ENCODE data around the gene LEMD1.
"Not testable (repeated sequence)": the region's sequence is repeated elsewhere in the genome, so short reads cannot be mapped to it uniquely, and the experiment has no call there.

LEMD1 gene

GRCh38 chr1:205382990-205383389 lies 38.9 kb downstream of the LEMD1 start:
- not testable (repeated sequence) for H3K4me3 ChIP-seq (ENCODE audit: low read length); H3K4me1 ChIP-seq (ENCODE audit: control insufficient read depth, insufficient read depth, low read length); H3K27me3 ChIP-seq (ENCODE audit: control insufficient read depth, insufficient read depth, low read length); H3K9ac ChIP-seq (ENCODE audit: low read length); H3K36me3 ChIP-seq (ENCODE audit: control insufficient read depth, insufficient read depth, low read length); H3K9me3 ChIP-seq (ENCODE audit: control insufficient read depth, low read length)

- H3K36me3 ChIP-seq (ENCODE audit: control insufficient read depth, insufficient read depth, low read length), result no peaks in the 10 kb centered on the region
- H3K27me3 ChIP-seq (ENCODE audit: control insufficient read depth, insufficient read depth, low read length), result no peaks in the 10 kb centered on the region
- H3K9ac ChIP-seq (ENCODE audit: low read length), result no peak overlapping the region
- H3K4me1 ChIP-seq (ENCODE audit: control insufficient read depth, insufficient read depth, low read length), result no peaks in the 10 kb centered on the region
- H3K9me3 ChIP-seq (ENCODE audit: control insufficient read depth, low read length), result no peaks in the 10 kb centered on the region
- no peak overlapping the region for H3K4me3 ChIP-seq (ENCODE audit: low read length)
Observed at GRCh38 chr1:205382561-205382960, 39.3 kb downstream of the LEMD1 start.

- Histone ChIP-seq H3K4me3 (ENCODE audit: low read length) (no peak overlapping the region), H3K36me3 (ENCODE audit: control insufficient read depth, insufficient read depth, low read length) (no peaks in the 10 kb centered on the region), H3K27me3 (ENCODE audit: control insufficient read depth, insufficient read depth, low read length) (no peaks in the 10 kb centered on the region), H3K9me3 (ENCODE audit: control insufficient read depth, low read length) (no peaks in the 10 kb centered on the region), H3K9ac (ENCODE audit: low read length) (no peak overlapping the region), H3K4me1 (ENCODE audit: control insufficient read depth, insufficient read depth, low read length) (peaks cover 2% of the 10 kb centered on the region)
Observed at GRCh38 chr1:205381305-205381704, 40.6 kb downstream of the LEMD1 start.

- no peaks in the 10 kb centered on the region for H3K36me3 ChIP-seq (ENCODE audit: control insufficient read depth, insufficient read depth, low read length)
- H3K9ac ChIP-seq (ENCODE audit: low read length), result no peak overlapping the region
- no peaks in the 10 kb centered on the region for H3K9me3 ChIP-seq (ENCODE audit: control insufficient read depth, low read length)
- peaks cover 6% of the 10 kb centered on the region for H3K4me1 ChIP-seq (ENCODE audit: control insufficient read depth, insufficient read depth, low read length)
- no peaks in the 10 kb centered on the region for H3K27me3 ChIP-seq (ENCODE audit: control insufficient read depth, insufficient read depth, low read length)
- H3K4me3 ChIP-seq (ENCODE audit: low read length), result no peak overlapping the region
Observed at GRCh38 chr1:205380882-205381281, 41.0 kb downstream of the LEMD1 start.

GRCh38 chr1:205379056-205379455 lies 42.8 kb downstream of the LEMD1 start:
- Histone ChIP-seq H3K36me3 (ENCODE audit: control insufficient read depth, insufficient read depth, low read length) (no peaks in the 10 kb centered on the region), H3K4me1 (ENCODE audit: control insufficient read depth, insufficient read depth, low read length) (peaks cover 16% of the 10 kb centered on the region), H3K9ac (ENCODE audit: low read length) (no peak overlapping the region), H3K9me3 (ENCODE audit: control insufficient read depth, low read length) (no peaks in the 10 kb centered on the region), H3K27me3 (ENCODE audit: control insufficient read depth, insufficient read depth, low read length) (no peaks in the 10 kb centered on the region), H3K4me3 (ENCODE audit: low read length) (no peak overlapping the region)

GRCh38 chr1:205377355-205377754 lies 44.5 kb downstream of the LEMD1 start:
- peaks cover 22% of the 10 kb centered on the region for H3K4me1 ChIP-seq (ENCODE audit: control insufficient read depth, insufficient read depth, low read length)
- H3K27me3 ChIP-seq (ENCODE audit: control insufficient read depth, insufficient read depth, low read length), result no peaks in the 10 kb centered on the region
- no peak overlapping the region for H3K9ac ChIP-seq (ENCODE audit: low read length)
- no peak overlapping the region for H3K4me3 ChIP-seq (ENCODE audit: low read length)
- H3K9me3 ChIP-seq (ENCODE audit: control insufficient read depth, low read length), result no peaks in the 10 kb centered on the region
- H3K36me3 ChIP-seq (ENCODE audit: control insufficient read depth, insufficient read depth, low read length), result no peaks in the 10 kb centered on the region

GRCh38 chr1:205376739-205377138 lies 45.1 kb downstream of the LEMD1 start:
- Histone ChIP-seq H3K9ac (ENCODE audit: low read length) (no peak overlapping the region), H3K27me3 (ENCODE audit: control insufficient read depth, insufficient read depth, low read length) (no peaks in the 10 kb centered on the region), H3K4me1 (ENCODE audit: control insufficient read depth, insufficient read depth, low read length) (peaks cover 22% of the 10 kb centered on the region), H3K4me3 (ENCODE audit: low read length) (no peak overlapping the region), H3K36me3 (ENCODE audit: control insufficient read depth, insufficient read depth, low read length) (no peaks in the 10 kb centered on the region), H3K9me3 (ENCODE audit: control insufficient read depth, low read length) (no peaks in the 10 kb centered on the region)

- Histone ChIP-seq H3K9me3 (ENCODE audit: control insufficient read depth, low read length) (no peaks in the 10 kb centered on the region), H3K27me3 (ENCODE audit: control insufficient read depth, insufficient read depth, low read length) (no peaks in the 10 kb centered on the region), H3K9ac (ENCODE audit: low read length) (no peak overlapping the region), H3K4me1 (ENCODE audit: control insufficient read depth, insufficient read depth, low read length) (peaks cover 22% of the 10 kb centered on the region), H3K36me3 (ENCODE audit: control insufficient read depth, insufficient read depth, low read length) (no peaks in the 10 kb centered on the region), H3K4me3 (ENCODE audit: low read length) (no peak overlapping the region)
Observed at GRCh38 chr1:205375835-205376545, 45.9 kb downstream of the LEMD1 start.

GRCh38 chr1:205374210-205375078 lies 47.4 kb downstream of the LEMD1 start:
- H3K27me3 ChIP-seq (ENCODE audit: control insufficient read depth, insufficient read depth, low read length), result no peaks in the 10 kb centered on the region
- no peaks in the 10 kb centered on the region for H3K36me3 ChIP-seq (ENCODE audit: control insufficient read depth, insufficient read depth, low read length)
- H3K4me3 ChIP-seq (ENCODE audit: low read length), result no peak overlapping the region
- H3K9ac ChIP-seq (ENCODE audit: low read length), result no peak overlapping the region
- peaks cover 31% of the 10 kb centered on the region for H3K4me1 ChIP-seq (ENCODE audit: control insufficient read depth, insufficient read depth, low read length)
- H3K9me3 ChIP-seq (ENCODE audit: control insufficient read depth, low read length), result no peaks in the 10 kb centered on the region

GRCh38 chr1:205373798-205374175 lies 48.1 kb downstream of the LEMD1 start:
- no peak overlapping the region for H3K9ac ChIP-seq (ENCODE audit: low read length)
- no peak overlapping the region for H3K4me3 ChIP-seq (ENCODE audit: low read length)
- H3K27me3 ChIP-seq (ENCODE audit: control insufficient read depth, insufficient read depth, low read length), result no peaks in the 10 kb centered on the region
- H3K36me3 ChIP-seq (ENCODE audit: control insufficient read depth, insufficient read depth, low read length), result no peaks in the 10 kb centered on the region
- peaks cover 31% of the 10 kb centered on the region for H3K4me1 ChIP-seq (ENCODE audit: control insufficient read depth, insufficient read depth, low read length)
- H3K9me3 ChIP-seq (ENCODE audit: control insufficient read depth, low read length), result no peaks in the 10 kb centered on the region

- Histone ChIP-seq H3K9ac (ENCODE audit: low read length) (no peak overlapping the region), H3K36me3 (ENCODE audit: control insufficient read depth, insufficient read depth, low read length) (no peaks in the 10 kb centered on the region), H3K9me3 (ENCODE audit: control insufficient read depth, low read length) (no peaks in the 10 kb centered on the region), H3K27me3 (ENCODE audit: control insufficient read depth, insufficient read depth, low read length) (no peaks in the 10 kb centered on the region), H3K4me3 (ENCODE audit: low read length) (no peak overlapping the region), H3K4me1 (ENCODE audit: control insufficient read depth, insufficient read depth, low read length) (peaks cover 31% of the 10 kb centered on the region)
Observed at GRCh38 chr1:205373022-205373797, 48.6 kb downstream of the LEMD1 start.

All from mucosa of stomach (tissue), 1 donor.